Stimulated activated CD4-positive, alpha-beta T cell treated with anti-CD3 and anti-CD28 coated beads, TNF-alpha, amount 100 ng/mL, for 24 hours (primary cell): ENCODE results near the gene SMIM43.
"Not testable (repeated sequence)": the region's sequence is repeated elsewhere in the genome, so short reads cannot be mapped to it uniquely, and the experiment has no call there.

Experiments
- DNase-seq, 3 experiments: peaks; one replicate each; pipeline ENCODE4 v3.0.0-alpha.2; 2020; ENCODE audit warnings: low read depth in 3 of 3

SMIM43 gene

GRCh38 chr4:121736735-121737351 is 28.1 kb downstream of the SMIM43 start:
- no peak for DNase-seq

- no peak for DNase-seq
Observed at GRCh38 chr4:121734571-121734970, 30.4 kb downstream of the SMIM43 start.

GRCh38 chr4:121733942-121734341 is 31.0 kb downstream of the SMIM43 start:
- no peak for DNase-seq

- DNase-seq: not testable (repeated sequence)
Observed at GRCh38 chr4:121729753-121730152, 35.2 kb downstream of the SMIM43 start.

GRCh38 chr4:121728798-121729226 is 36.2 kb downstream of the SMIM43 start:
- DNase-seq: no peak

GRCh38 chr4:121728066-121728465 is 36.9 kb downstream of the SMIM43 start:
- DNase-seq: no peak

- no peak for DNase-seq
Observed at GRCh38 chr4:121726642-121727268, 38.2 kb downstream of the SMIM43 start.

- DNase-seq: no peak
Observed at GRCh38 chr4:121724671-121725070, 40.3 kb downstream of the SMIM43 start.

- DNase-seq: no peak
Observed at GRCh38 chr4:121721700-121722099, 43.3 kb downstream of the SMIM43 start.

GRCh38 chr4:121720109-121720508 is 44.9 kb downstream of the SMIM43 start:
- no peak for DNase-seq

GRCh38 chr4:121717680-121718237 is 47.2 kb downstream of the SMIM43 start:
- no peak for DNase-seq

- DNase-seq: no peak
Observed at GRCh38 chr4:121714548-121714947, 50.4 kb downstream of the SMIM43 start.

- DNase-seq: no peak
Observed at GRCh38 chr4:121712783-121713182, 52.2 kb downstream of the SMIM43 start.

- DNase-seq: no peak
Observed at GRCh38 chr4:121712001-121712651, 52.8 kb downstream of the SMIM43 start.

- DNase-seq: peak in 1 of 3 experiments; percentile 45
Observed at GRCh38 chr4:121711263-121712000, 53.5 kb downstream of the SMIM43 start.

GRCh38 chr4:121709766-121710405 is 55.1 kb downstream of the SMIM43 start:
- DNase-seq: no peak
